Stimulated activated CD8-positive, alpha-beta memory T cell treated with anti-CD3 and anti-CD28 coated beads, Interleukin-12 subunit alpha, Interleukin-12 subunit beta, amount 100 ng/mL, for 24 hours (primary cell): ENCODE results near the gene HNRNPC.
"Not testable (repeated sequence)": the region's sequence is repeated elsewhere in the genome, so short reads cannot be mapped to it uniquely, and the experiment has no call there.

Experiments used
- DNase-seq: peaks from one replicate; pipeline ENCODE4 v3.0.0-alpha.2; 2020; ENCODE audit errors: extremely low read depth

The HNRNPC gene

GRCh38 chr14:21244544-21244943 lies 24.7 kb downstream of the HNRNPC start:
- DNase-seq, result no peak

DNA sequence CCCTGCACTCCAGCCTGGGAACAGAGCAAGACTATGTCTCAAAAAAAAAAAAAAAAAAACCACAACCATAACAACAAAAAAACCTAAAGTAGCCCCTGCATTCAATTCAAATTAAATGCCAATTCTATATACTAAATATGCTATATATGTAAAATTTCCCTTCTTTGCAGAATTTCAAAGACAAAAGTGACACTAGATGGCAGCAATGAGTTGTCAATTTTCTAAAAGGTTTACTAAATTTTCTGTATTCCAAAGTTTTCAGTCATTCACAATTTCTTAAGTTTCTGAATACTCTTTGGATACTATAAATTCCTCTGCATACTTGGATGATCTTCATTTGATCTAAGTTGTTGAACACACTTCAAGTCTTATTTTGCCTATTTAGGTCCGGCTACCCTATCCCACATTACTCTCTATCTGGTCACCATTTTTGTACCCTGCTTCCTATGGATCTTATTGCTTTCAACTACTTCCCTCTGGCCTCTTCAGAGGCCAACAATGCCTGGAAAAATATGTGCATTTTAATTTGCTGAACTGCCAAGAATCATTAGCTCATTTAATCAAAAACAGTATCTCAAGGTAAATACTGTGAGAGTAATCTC lies 27.9 kb downstream of the HNRNPC start:
- DNase-seq, result no peak

GRCh38 chr14:21240417-21240816 lies 28.8 kb downstream of the HNRNPC start:
- no peak for DNase-seq

- no peak for DNase-seq
These were observed 30.3 kb downstream of the HNRNPC start for GRCh38 chr14:21238823-21239518.

DNA sequence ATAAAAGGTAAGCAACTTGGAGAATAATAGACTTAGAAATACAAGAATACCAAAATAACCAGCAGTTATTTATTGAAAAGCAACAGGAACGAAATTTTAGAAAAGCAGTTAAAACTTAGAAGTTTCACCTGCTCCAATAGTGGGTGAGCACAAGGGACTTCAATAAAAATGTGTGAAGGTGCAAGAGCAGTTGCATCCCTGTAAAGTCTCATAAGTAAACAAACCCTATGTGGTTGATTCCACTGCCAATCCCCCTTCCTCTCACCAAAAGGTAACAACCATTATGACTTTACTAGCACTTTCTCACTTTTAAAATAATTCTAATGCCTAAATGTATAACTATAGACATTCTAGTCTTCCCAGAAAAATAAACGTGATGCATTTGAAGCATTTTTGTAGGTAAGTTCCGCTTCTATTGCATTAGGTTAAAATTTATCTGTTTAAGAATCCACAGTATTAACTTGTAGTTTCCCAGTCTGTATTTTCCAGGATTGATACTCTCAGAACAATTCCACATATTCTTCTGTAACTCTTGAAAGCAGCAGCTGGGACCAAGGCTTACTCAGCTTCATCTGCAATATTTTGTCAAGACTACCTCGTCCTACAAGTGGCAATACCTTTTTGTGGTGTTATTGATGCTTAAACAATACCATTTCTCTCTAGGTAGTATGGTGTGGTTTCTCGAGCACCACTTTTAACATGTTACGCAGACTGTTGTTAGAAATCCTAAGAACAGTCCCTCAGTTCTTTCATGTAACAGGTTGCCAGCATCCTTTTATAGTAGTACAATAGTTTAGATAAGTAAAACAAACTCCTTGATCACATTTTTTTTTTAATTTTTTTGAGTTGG lies 32.1 kb downstream of the HNRNPC start:
- DNase-seq, result no peak

DNA sequence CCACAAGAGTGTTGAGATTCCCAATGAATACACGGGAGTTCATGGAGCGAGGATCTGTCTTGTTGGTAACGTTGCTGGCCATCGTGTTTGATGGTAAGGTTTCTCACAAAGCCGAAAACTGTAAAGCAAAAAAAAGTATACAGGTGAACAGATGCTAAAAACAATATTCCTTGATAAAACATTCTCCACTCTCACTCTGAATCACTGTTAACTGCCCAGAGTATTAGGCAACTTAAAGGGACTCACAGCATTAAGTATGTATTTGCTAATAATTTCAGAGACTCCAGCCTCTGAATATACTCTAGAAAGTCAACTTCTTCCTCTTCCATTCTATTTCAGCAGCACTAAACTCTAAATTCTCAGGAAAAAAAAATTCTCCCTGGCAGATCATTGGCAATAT lies 35.1 kb downstream of the HNRNPC start:
- DNase-seq, result no peak

- no peak for DNase-seq
These were observed 35.7 kb downstream of the HNRNPC start for GRCh38 chr14:21233457-21234076.

DNA sequence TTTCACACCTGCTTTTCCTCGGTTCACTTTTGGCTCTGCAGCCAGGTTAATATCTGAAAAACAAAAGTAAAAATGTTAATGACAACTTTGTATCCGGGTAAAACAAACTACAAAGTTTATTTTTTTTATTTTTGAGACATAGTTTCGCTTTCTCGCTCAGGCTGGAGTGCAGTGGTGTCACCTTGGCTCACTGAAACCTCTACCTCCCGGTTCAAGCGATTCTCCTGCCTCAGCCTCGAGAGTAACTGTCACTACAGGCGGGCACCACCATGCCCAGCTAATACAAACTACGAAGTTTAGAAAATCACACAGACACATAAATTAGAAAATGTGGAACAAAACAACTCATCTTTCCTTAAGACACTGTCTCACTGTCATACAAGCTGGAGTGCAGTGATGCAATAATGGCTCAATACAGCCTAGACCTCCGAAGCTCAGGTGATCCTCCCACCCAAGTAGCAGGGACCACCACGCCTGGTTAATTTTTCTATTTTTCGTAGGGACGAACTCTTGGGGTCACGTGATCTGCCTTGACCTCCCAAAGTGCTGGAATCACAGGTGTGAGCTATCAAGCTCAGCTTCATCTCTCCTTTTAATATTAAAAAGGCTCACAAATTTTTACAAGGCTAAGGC lies 38.1 kb downstream of the HNRNPC start:
- DNase-seq, result no peak

- DNase-seq, result no peak
These were observed 39.4 kb downstream of the HNRNPC start for GRCh38 chr14:21229821-21230220.

- no peak for DNase-seq
These were observed 41.3 kb downstream of the HNRNPC start for GRCh38 chr14:21227981-21228380.

DNA sequence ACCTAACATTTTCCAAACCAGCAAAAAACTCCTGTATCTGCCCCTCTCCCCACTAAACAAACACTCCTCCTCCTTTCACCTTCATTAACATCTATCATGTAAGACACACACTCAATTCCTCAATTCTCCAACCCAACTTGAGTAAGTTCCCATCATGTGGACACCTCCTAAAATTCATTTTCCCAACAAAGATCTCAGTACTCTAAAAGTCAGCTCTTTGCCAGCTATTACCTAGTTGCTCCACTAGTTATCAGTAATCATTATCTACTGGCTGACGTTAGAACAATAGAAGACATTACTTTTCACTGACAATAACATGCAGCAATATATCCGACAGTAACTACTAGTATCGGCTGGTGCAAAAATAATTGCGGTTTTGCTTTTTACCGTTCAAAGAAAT lies 42.1 kb downstream of the HNRNPC start:
- no peak for DNase-seq

DNA sequence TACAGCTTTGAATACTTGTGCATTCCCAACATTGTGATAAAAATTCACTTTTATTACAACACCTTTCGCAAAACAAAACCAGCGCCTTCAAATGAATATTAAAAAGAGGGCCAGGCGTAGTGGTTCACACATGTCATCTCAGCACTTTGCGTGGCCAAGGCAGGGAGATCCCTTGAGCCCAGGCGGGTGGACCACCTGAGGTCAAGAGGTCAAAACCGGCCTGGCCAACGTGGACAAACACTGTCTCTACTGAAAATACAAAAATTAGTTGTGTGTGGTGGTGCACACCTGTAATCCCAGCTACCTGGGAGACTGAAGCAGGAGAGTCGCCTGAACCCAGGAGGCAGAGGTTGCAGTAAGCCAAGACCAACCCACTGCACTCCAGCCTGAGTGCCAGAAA lies 42.8 kb downstream of the HNRNPC start:
- no peak for DNase-seq

DNA sequence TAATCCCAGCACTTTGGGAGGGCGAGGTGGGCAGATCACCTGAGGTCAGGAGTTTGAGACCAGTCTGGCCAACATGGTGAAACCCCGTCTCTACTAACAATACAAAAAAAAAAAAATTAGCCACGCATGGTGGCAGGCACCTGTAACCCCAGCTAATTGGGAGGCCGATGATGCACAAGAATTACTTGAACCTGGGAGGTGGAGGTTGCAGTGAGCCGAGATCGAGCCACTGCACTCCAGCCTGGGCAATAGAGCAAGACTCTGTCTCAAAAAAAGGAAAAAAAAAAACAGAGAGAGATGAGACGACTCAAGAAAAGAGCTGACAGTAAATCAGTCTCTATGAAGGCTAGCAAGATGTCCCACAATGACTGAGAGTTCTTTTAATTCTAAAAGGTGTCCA lies 44.1 kb downstream of the HNRNPC start:
- DNase-seq, result not testable (repeated sequence)

DNA sequence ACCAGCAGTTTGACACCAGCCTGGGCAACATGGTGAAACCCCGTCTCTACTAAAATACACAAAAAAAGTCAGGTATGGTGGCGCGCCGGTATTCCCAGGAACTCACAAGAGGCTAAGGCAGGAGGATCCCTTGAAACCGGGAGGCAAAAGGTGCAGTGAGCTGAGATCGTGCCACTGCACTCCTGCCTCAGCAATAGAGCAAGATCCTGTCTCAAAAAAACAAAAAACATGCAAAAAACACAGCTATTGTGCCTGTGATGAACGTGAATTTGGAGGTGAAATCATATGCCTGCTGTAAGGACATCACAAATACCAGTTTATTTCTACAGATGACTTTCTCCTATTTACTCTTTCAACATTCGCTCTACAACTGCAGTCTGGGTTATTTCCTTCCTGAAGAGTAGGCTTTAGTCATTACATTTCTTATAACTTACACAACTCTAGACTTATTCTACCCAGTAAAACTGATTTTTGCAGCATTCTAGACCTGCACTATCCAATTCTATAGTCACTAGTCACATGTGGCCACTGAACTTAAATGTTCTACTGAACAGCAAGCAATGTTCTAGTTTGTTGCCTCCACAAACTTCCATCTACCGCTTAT lies 48.3 kb downstream of the HNRNPC start:
- no peak for DNase-seq

- no peak for DNase-seq
These were observed 49.6 kb downstream of the HNRNPC start for GRCh38 chr14:21219561-21220111.

- DNase-seq, result no peak
These were observed 50.1 kb downstream of the HNRNPC start for GRCh38 chr14:21219120-21219519.

- no peak for DNase-seq
These were observed 53.4 kb downstream of the HNRNPC start for GRCh38 chr14:21215879-21216251.

DNA sequence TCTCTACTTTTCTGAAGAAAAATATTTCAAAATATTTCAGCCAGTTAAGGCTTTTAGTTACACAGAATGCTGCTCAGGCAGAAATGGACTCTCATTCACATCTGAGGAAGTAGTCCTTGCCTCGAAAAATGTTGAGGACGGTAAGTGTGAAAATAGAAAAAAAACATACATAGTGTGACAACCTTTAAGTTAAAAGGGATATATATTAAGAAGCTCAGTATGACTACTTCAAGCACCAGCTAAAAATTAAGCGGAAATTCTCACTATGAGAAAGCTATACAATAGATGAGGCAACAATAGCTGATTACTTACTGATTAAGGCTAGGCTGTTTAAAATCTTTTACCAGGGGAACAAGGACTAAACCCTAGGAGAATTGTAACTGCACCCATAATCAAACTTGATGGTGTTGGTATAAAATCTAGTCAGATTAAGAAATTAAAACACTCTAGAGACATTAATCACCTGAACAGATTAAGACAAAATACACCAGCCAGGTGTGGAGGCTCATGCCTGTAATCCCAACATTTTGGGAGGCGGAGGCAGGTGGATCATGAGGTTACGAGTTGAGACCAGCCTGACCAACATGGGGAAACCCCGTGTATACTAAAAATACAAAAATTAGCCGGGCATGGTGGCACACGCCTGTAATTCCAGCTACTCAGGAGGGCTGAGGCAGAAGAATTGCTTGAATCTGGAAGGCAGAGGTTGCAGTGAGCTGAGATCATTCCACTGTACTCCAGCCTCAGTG lies 53.9 kb downstream of the HNRNPC start:
- DNase-seq, result no peak

DNA sequence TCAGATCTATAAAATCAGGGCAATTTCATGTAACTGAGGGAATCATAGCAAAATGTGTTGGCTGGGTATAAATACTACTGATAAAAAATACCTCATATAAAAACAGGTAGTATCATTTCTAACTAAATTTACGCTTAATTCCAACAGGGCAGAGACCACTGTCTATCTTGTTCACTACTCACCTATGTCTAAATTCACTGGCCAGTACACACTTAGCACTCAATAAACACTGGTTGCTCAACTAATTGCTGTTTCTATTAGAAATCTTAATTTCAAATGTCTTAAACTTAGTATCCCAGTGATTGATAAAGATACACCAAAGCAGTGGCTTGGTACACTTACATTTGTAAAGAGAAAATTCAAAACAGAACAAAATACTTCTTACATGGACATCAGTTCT lies 55.6 kb downstream of the HNRNPC start:
- DNase-seq, result no peak

- not testable (repeated sequence) for DNase-seq
These were observed 56.4 kb downstream of the HNRNPC start for GRCh38 chr14:21212824-21213223.

DNA sequence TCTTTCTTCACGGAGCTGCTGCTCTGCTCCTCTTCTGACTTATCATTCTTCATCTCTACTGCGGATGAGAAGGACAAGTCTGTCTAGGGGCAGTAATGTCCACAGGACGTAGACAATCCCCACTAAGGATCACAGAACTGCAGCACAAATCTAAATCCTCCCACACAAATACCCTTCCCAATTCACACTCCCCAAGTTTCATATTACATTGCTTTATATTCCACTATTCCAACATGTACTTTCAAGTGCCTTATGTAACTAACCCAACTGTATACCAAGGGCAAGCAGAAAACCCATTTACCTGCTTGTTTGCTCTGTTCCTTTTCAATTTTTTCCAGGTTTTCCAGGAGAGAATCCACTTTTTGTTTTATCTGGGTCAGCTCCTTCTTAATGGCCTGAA lies 57.7 kb downstream of the HNRNPC start:
- no peak for DNase-seq
